Tibial nerve (tissue), 4 donors: ENCODE measurements around the gene DDX46. TPM values are rescaled to one million over a fixed set of nuclear protein-coding genes. Genes with fewer than 3 reads are reported as not detected.

Experiments
- DNase-seq, 2 donors: peaks; one replicate each; pipeline ENCODE4 v3.0.0-alpha.2; 2019; ENCODE audit warnings: low spot score in 2 of 2
- H3K27ac ChIP-seq, 4 donors: fragments of 200-600 bp; sonication (generic) in 3 of 4; one replicate each; pipeline ENCODE4 v1.5.1; 2017 to 2019; ENCODE audit warnings: mild to moderate bottlenecking in 1 of 4
- H3K27me3 ChIP-seq, 2 donors: fragments of 200-600 bp; sonication (generic) in 1 of 2; one replicate each; pipeline versions ENCODE4 v1.5.1 to v1.6.0; 2017 to 2019
- H3K36me3 ChIP-seq, 3 donors: fragments of 200-600 bp; sonication (generic); one replicate each; pipeline ENCODE4 v1.5.1; 2018 to 2019
- H3K4me1 ChIP-seq, 4 donors: fragments of 200-600 bp; sonication (generic) in 3 of 4; one replicate each; pipeline ENCODE4 v1.5.1; 2017 to 2019
- H3K4me3 ChIP-seq, 4 donors: fragments of 200-600 bp; sonication (generic) in 3 of 4; one replicate each; pipeline ENCODE4 v1.5.1; 2017 to 2019; ENCODE audit warnings: mild to moderate bottlenecking in 1 of 4, moderate library complexity in 1 of 4
- H3K9me3 ChIP-seq, 4 donors: fragments of 200-600 bp; sonication (generic) in 3 of 4; one replicate each; pipeline ENCODE4 v1.5.1; 2017 to 2019
- EP300 ChIP-seq, 2 donors: sonication (generic); formaldehyde crosslinking; IDR thresholded peaks; one replicate each; pipeline ENCODE4 v1.6.1; 2017; ENCODE audit warnings: antibody characterized with exemption in 2 of 2, mild to moderate bottlenecking in 1 of 2
- POLR2A ChIP-seq, 2 donors: fragments of 450-650 bp; IDR thresholded peaks; one replicate each; pipeline ENCODE4 v1.6.1; 2017; ENCODE audit warnings: antibody characterized with exemption in 2 of 2, mild to moderate bottlenecking in 2 of 2, moderate library complexity in 2 of 2
- WGBS, 2 donors: methylation state at CpG; one replicate each; pipeline ENCODE4 v1.1.5; 2018; 5-methylcytosine and 5-hydroxymethylcytosine counted together
- total RNA-seq, 4 donors: library from RNA; depleted of rRNA; stranded (reverse); fragments of >200 nt; gene quantifications; one replicate each; pipeline ENCODE4 v1.1.0, GENCODE V29; 2016
- TF ChIP-seq, protein P1 (sequence below), 5 experiments: fragments of 200-600 bp in 3 of 5; fragments of 450-650 bp in 2 of 5; sonication (generic) in 3 of 5; IDR thresholded peaks; one replicate each; pipeline ENCODE4 v1.5.1; 2016 to 2019; ENCODE audit warnings: antibody characterized with exemption in 5 of 5, mild to moderate bottlenecking in 3 of 5, moderate library complexity in 2 of 5

Gene DDX46
- total RNA-seq, 4 donors from 2014 or later = 27.7 to 53.1 (median 39.9) TPM

DNA sequence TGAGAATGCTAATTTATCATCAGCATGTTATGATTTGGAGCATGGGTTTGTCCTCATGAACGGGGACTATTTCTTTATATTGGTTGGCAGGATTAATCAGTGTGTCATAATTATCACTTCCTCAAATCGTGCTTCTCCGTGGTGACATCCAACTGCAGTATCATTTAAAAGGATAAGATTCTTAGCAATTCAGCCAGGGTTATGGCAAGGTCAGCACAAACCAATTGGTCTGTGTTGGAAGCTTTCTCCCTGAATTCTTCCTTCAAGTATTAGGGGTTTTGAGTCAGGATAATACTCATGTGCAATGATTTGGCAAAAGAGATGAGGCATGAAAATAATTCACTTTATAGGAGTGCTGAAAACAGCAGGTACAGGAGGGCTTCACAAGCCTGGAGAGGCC is 25.8 kb upstream of the DDX46 start:
- H3K4me3 ChIP-seq = no peak overlapping the region
- no peaks in the 10 kb centered on the region for H3K27me3 ChIP-seq
- no peak overlapping the region for H3K27ac ChIP-seq
- TF ChIP-seq POLR2A (IDR thresholded peaks at IDR 0.05) (no peak), EP300 (IDR thresholded peaks at IDR 0.05) (no peak)
- TF ChIP-seq, protein P1, sequence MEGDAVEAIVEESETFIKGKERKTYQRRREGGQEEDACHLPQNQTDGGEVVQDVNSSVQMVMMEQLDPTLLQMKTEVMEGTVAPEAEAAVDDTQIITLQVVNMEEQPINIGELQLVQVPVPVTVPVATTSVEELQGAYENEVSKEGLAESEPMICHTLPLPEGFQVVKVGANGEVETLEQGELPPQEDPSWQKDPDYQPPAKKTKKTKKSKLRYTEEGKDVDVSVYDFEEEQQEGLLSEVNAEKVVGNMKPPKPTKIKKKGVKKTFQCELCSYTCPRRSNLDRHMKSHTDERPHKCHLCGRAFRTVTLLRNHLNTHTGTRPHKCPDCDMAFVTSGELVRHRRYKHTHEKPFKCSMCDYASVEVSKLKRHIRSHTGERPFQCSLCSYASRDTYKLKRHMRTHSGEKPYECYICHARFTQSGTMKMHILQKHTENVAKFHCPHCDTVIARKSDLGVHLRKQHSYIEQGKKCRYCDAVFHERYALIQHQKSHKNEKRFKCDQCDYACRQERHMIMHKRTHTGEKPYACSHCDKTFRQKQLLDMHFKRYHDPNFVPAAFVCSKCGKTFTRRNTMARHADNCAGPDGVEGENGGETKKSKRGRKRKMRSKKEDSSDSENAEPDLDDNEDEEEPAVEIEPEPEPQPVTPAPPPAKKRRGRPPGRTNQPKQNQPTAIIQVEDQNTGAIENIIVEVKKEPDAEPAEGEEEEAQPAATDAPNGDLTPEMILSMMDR (IDR thresholded peaks at IDR 0.05) = no peak
- no peak for DNase-seq
- peaks cover 0 to 3% (median 0%) of the 10 kb centered on the region in 3 donors for H3K36me3 ChIP-seq
- 49 to 58% methylated on average over 3 of the region's 3 CpGs for WGBS, 2 donors
- H3K4me1 ChIP-seq = no peaks in the 10 kb centered on the region
- no peaks in the 10 kb centered on the region for H3K9me3 ChIP-seq

DNA sequence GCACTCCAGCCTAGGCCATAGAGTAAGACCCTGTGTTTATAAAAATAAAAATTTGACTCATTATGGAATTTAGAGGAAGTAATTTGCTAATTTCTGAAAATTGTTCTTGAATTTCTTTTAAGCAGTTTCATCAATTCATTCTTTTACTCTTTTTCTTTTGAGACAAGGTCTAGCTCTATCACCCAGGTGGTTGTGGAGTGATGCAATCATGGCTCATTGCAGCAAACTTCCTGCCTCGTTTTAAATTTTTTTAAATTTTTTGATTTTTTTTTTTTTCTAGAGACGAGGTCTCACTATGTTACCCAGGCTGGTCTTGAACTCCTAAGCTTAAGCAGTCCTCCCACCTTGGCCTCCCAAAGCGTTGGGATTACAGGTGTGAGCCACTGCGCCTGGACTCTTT is 23.3 kb upstream of the DDX46 start:
- Histone ChIP-seq H3K4me1 (peaks cover 0 to 12% (median 3%) of the 10 kb centered on the region in 4 donors), H3K36me3 (no peaks in the 10 kb centered on the region), H3K9me3 (no peaks in the 10 kb centered on the region), H3K27me3 (no peaks in the 10 kb centered on the region), H3K27ac (no peak overlapping the region), H3K4me3 (no peak overlapping the region)
- TF ChIP-seq, protein P1 (IDR thresholded peaks at IDR 0.05) = no peak
- no peak for TF ChIP-seq POLR2A (IDR thresholded peaks at IDR 0.05)
- TF ChIP-seq EP300 (IDR thresholded peaks at IDR 0.05) = no peak
- 78 to 83% methylated on average over 4 of the region's 4 CpGs for WGBS, 2 donors
- DNase-seq = no peak

DNA sequence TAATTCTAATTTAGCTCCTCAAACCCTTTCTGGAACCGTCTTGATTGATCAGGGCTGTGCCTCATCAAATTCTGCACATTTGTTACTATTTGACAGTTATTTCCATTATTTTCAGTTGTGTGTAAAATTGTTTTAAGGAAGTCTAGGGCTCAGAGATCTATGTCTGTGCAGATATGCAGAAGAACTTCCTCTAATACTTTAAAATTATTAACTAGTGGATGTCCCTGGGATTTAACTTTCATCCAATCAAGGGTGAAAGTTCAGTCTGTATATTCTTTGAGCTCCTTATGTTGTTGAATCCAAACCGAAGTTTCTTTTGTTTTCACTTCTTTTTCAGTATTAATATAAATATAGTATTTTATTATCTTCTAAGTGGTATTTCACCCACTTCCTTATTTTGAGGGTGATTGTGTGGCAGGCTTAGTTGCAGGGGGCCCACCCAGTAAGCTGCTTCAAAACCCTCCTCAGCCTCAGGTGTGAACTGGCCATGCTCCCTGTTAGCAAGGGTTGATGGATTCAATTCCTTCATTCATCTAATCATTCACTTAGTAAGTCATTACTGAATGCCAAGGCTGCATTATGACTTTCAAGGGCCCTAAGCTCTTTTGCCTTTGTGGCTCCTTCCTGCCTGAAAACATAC is 22.3 kb upstream of the DDX46 start:
- TF ChIP-seq POLR2A (IDR thresholded peaks at IDR 0.05) = no peak
- TF ChIP-seq, protein P1 (IDR thresholded peaks at IDR 0.05) = no peak
- no peak for TF ChIP-seq EP300 (IDR thresholded peaks at IDR 0.05)
- Histone ChIP-seq H3K4me3 (no peak overlapping the region), H3K36me3 (no peaks in the 10 kb centered on the region), H3K4me1 (peaks cover 0 to 22% (median 5%) of the 10 kb centered on the region in 4 donors), H3K27me3 (no peaks in the 10 kb centered on the region), H3K27ac (no peak overlapping the region), H3K9me3 (no peaks in the 10 kb centered on the region)
- WGBS, 2 donors = 59 to 65% methylated on average over 2 of the region's 2 CpGs
- no peak for DNase-seq

DNA sequence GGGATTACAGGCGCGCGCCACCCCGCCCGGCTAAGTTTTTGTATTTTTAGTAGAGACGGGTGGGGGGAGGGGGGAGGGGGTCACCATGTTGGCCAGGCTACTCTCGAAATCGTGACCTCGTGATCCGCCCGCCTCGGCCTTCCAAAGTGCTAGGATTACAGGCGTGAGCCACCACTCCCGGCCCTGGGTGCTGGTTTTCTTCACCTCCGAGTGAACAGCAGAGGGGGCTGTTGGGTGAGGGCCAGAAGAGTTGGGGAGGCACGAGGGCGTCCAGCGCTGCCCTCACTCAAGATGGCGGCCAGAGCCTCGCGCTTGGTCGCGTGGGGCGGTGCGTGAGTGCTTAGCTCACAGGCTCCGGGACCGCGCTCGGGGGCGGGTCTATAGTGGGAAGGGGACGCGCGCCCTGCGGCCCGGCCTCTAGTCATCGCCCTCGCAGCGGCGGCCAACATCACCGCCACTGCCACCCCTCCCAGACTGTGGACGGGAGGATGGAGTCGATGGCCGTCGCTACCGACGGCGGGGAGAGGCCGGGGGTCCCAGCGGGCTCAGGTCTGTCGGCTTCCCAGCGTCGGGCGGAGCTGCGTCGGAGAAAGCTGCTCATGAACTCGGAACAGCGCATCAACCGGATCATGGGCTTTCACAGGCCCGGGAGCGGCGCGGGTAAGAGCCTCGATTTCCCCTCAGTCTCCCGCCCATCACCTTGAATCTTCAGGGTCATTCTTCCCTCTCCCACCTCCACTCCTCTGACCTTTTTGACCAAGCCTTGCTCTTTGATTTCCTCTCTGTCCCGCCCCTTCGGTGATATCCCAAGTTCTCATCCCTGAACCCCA is 20.2 kb upstream of the DDX46 start, which contains the start of gene CAMLG:
TSS of gene CAMLG (plus strand) at position 416 of the 830 bp plus-strand sequence. CDS start at position 489, 73 bp downstream.
- Histone ChIP-seq H3K9me3 (no peaks in the 10 kb centered on the region), H3K4me3 (peak within 1 kb of the TSS; percentile 77 to 88 (median 80)), H3K36me3 (peaks cover 0 to 3% (median 0%) of the 10 kb centered on the region in 3 donors), H3K4me1 (peaks cover 0 to 27% (median 5%) of the 10 kb centered on the region in 4 donors), H3K27me3 (no peaks in the 10 kb centered on the region), H3K27ac (peak within 1 kb of the TSS; percentile 84 to 97 (median 92))
- TF ChIP-seq, protein P1 (IDR thresholded peaks at IDR 0.05) = peak; percentile 55 to 75 (median 66)
- TF ChIP-seq POLR2A (IDR thresholded peaks at IDR 0.05) = peak; percentile 83 to 89
- TF ChIP-seq EP300 (IDR thresholded peaks at IDR 0.05) = peak; percentile 54 to 97
- WGBS, 2 donors = 0% methylated on average over 36 to 54 of the region's 66 CpGs
- DNase-seq = peak; percentile 95 to 96
